GM12873 (cell line): ENCODE data around the gene ELFN1.

ENCODE experiments used
- CTCF ChIP-seq: IDR thresholded peaks from 2 replicates; pipeline ENCODE4 v1.5.1; 2012; ENCODE audit warnings: low read depth, mild to moderate bottlenecking, moderate library complexity, low read length, control low read depth; ENCODE audit not compliant: insufficient read depth; ENCODE audit errors: missing control alignments

Gene ELFN1

GRCh38 chr7:1752771-1753563 lies 82.9 kb downstream of the ELFN1 start:
- no peak for TF ChIP-seq CTCF

- TF ChIP-seq CTCF: no peak
Measured at GRCh38 chr7:1753564-1753867, 83.4 kb downstream of the ELFN1 start.

GRCh38 chr7:1754345-1754908 lies 84.3 kb downstream of the ELFN1 start:
- no peak for TF ChIP-seq CTCF

- no peak for TF ChIP-seq CTCF
Measured at GRCh38 chr7:1755783-1756625, 85.9 kb downstream of the ELFN1 start.

- no peak for TF ChIP-seq CTCF
Measured at GRCh38 chr7:1757601-1758000, 87.5 kb downstream of the ELFN1 start.

- peak; percentile 56 for TF ChIP-seq CTCF
Measured at GRCh38 chr7:1758028-1758858, 88.2 kb downstream of the ELFN1 start.
